Dermis blood vessel endothelial cell (primary cell): ENCODE measurements around the gene PARD3. TPM values are rescaled to one million over a fixed set of nuclear protein-coding genes. Genes with fewer than 3 reads are reported as not detected.
A peak's percentile ranks its signal among the peaks of the same experiment; 100 is the strongest.
"Not testable (repeated sequence)": the region's sequence is repeated elsewhere in the genome, so short reads cannot be mapped to it uniquely, and the experiment has no call there.

Experiments used
- DNase-seq: peaks from one replicate; pipeline ENCODE4 v3.0.0; 2010
- total RNA-seq: library from RNA; depleted of rRNA; stranded (reverse); fragments of >200 nt; gene quantifications from 2 replicates; pipeline ENCODE4 v1.2.3, GENCODE V29; 2014

Gene PARD3
- total RNA-seq, 1 donor from 2014 or later, result 36.4 TPM

- not testable (repeated sequence) for DNase-seq
Measured at GRCh38 chr10:34644815-34645214, 170.3 kb downstream of the PARD3 start.

- no peak for DNase-seq
Measured at GRCh38 chr10:34644224-34644623, 170.9 kb downstream of the PARD3 start.

GRCh38 chr10:34643620-34644019 lies 171.5 kb downstream of the PARD3 start:
- DNase-seq, result no peak

GRCh38 chr10:34641913-34642558 lies 173.1 kb downstream of the PARD3 start:
- DNase-seq, result no peak

- DNase-seq, result no peak
Measured at GRCh38 chr10:34641147-34641912, 173.8 kb downstream of the PARD3 start.

GRCh38 chr10:34638406-34639054 lies 176.6 kb downstream of the PARD3 start:
- peak; percentile 93 for DNase-seq

- DNase-seq, result peak; percentile 74
Measured at GRCh38 chr10:34637418-34637911, 177.6 kb downstream of the PARD3 start.

- DNase-seq, result no peak
Measured at GRCh38 chr10:34635111-34635510, 180.0 kb downstream of the PARD3 start.

GRCh38 chr10:34633374-34633773 lies 181.7 kb downstream of the PARD3 start:
- no peak for DNase-seq

- no peak for DNase-seq
Measured at GRCh38 chr10:34629084-34629483, 186.0 kb downstream of the PARD3 start.

- DNase-seq, result no peak
Measured at GRCh38 chr10:34628174-34628796, 186.8 kb downstream of the PARD3 start.

GRCh38 chr10:34627741-34628140 lies 187.4 kb downstream of the PARD3 start:
- no peak for DNase-seq

- no peak for DNase-seq
Measured at GRCh38 chr10:34627331-34627730, 187.8 kb downstream of the PARD3 start.

GRCh38 chr10:34626158-34626880 lies 188.8 kb downstream of the PARD3 start:
- DNase-seq, result no peak

GRCh38 chr10:34624323-34625153 lies 190.6 kb downstream of the PARD3 start:
- DNase-seq, result no peak

- no peak for DNase-seq
Measured at GRCh38 chr10:34622945-34623344, 192.2 kb downstream of the PARD3 start.

- DNase-seq, result no peak
Measured at GRCh38 chr10:34618611-34619010, 196.5 kb downstream of the PARD3 start.

- DNase-seq, result no peak
Measured at GRCh38 chr10:34615770-34616169, 199.3 kb downstream of the PARD3 start.

GRCh38 chr10:34613491-34613890 lies 201.6 kb downstream of the PARD3 start:
- DNase-seq, result no peak

- no peak for DNase-seq
Measured at GRCh38 chr10:34612938-34613337, 202.2 kb downstream of the PARD3 start.

GRCh38 chr10:34612446-34612845 lies 202.7 kb downstream of the PARD3 start:
- peak; percentile 30 for DNase-seq
